ENCODE data around the gene UST. TPM values are rescaled to one million over a fixed set of nuclear protein-coding genes. Genes with fewer than 3 reads are reported as not detected.

UST gene
- total RNA-seq, 2 donors from 2014 or later, result 4.3 to 5.3 TPM

DNA sequence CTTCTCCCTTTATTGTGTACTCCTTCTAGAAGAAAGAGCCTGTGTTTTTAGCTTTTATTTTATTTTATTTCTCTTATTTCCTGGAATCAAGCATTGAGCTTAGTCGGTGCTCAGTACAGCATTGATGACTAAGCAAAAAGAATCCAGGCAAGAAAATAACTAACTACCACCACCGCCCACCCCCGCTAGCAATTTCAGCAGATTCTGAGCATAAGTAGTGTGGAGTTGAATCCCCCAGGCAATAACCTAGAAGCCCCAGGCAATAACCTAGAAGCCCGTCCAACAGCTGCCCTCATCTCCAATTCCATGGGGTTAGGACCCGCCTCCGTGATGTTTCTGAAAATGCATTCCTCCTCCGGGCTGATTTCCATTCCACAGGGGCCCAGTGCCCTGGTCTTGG, 312.7 kb downstream of the UST start:
- no peak overlapping the region for H3K4me3 ChIP-seq
- H3K27ac ChIP-seq, result no peak overlapping the region
- no peak for DNase-seq (ENCODE audit: low spot score)
- no peaks in the 10 kb centered on the region for H3K9me3 ChIP-seq
- no peaks in the 10 kb centered on the region for H3K27me3 ChIP-seq
- peaks cover 0 to 38% of the 10 kb centered on the region in 2 donors for H3K4me1 ChIP-seq
- no peaks in the 10 kb centered on the region for H3K36me3 ChIP-seq
- TF ChIP-seq, protein P1, sequence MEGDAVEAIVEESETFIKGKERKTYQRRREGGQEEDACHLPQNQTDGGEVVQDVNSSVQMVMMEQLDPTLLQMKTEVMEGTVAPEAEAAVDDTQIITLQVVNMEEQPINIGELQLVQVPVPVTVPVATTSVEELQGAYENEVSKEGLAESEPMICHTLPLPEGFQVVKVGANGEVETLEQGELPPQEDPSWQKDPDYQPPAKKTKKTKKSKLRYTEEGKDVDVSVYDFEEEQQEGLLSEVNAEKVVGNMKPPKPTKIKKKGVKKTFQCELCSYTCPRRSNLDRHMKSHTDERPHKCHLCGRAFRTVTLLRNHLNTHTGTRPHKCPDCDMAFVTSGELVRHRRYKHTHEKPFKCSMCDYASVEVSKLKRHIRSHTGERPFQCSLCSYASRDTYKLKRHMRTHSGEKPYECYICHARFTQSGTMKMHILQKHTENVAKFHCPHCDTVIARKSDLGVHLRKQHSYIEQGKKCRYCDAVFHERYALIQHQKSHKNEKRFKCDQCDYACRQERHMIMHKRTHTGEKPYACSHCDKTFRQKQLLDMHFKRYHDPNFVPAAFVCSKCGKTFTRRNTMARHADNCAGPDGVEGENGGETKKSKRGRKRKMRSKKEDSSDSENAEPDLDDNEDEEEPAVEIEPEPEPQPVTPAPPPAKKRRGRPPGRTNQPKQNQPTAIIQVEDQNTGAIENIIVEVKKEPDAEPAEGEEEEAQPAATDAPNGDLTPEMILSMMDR (IDR thresholded peaks at IDR 0.05), result no peak

DNA sequence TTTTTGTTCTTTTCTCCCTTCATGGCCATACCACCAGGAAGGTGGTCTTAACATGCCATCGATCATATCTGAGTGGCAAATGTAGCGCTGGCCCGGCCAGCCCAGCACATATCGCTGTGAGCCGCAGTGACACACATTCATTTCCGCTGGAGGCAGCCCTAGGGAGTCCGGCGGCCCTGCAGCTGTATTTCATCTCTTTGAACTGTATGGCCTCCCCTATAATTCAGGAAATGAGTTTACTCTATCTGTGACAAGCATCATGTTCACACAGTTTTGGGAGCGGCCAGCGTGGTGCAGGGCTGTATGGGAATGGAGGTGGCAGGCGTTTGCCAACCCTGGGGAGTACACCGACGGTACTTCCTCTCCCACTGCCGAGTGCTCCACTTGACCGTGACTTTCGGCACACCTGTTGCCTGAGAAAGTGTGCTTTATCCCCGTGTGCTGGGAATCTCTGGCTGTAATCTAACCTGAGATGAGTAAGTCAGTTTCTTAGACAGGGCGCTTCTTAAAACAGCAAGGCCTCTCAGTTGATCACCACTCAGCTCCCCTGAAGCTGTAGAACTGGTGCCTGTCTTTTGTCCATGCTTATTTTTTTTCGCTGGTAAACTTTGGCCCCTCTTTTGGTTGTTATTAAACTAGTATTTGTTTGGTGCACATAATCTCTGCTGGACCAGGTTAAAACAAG, 313.6 kb downstream of the UST start:
- H3K4me1 ChIP-seq, result peaks cover 0 to 39% of the 10 kb centered on the region in 2 donors
- no peaks in the 10 kb centered on the region for H3K27me3 ChIP-seq
- no peaks in the 10 kb centered on the region for H3K36me3 ChIP-seq
- H3K4me3 ChIP-seq, result no peak overlapping the region
- TF ChIP-seq, protein P1 (IDR thresholded peaks at IDR 0.05), result no peak
- DNase-seq (ENCODE audit: low spot score), result no peak
- H3K27ac ChIP-seq, result no peak overlapping the region
- no peaks in the 10 kb centered on the region for H3K9me3 ChIP-seq

DNA sequence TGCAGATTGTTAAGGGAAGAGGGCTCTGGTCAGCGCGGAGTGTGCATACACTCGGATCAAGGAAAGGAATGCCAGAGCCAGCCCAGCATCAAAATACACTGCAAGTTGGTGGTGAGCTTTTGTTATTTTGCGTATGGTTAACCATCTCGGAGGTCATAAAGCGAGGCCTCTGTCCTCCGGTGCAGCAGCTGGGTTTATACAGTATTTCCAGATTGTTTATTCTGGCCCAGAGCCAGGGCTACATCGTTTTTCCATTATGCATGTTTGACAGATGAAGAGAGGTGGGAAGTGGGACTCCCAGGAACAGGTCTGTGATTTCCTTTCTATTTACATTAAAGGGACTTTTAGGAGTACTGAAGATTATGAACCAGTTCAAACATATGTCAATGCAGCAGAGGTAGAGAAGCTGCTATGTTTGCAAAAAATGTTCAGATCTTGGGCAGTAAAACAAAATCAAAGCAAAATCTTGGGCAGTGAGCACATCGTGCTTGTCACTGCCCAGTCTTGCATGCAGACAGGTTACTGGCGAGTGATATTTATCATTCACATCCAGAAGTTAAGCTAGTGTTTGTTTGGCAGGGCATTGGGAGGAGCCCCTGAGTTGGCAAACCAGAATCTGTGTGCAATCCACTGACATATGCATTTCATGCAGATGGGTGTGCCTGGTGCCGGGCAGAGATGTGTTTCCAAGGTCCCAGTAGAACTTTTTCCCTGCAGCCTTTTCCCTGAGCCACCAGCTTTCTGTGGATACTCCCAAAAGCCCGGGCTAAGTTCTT, 314.3 kb downstream of the UST start:
- Histone ChIP-seq H3K36me3 (no peaks in the 10 kb centered on the region), H3K4me1 (peaks cover 0 to 39% of the 10 kb centered on the region in 2 donors), H3K27me3 (no peaks in the 10 kb centered on the region), H3K9me3 (no peaks in the 10 kb centered on the region), H3K27ac (no peak overlapping the region), H3K4me3 (no peak overlapping the region)
- no peak for DNase-seq (ENCODE audit: low spot score)
- TF ChIP-seq, protein P1 (IDR thresholded peaks at IDR 0.05), result no peak

DNA sequence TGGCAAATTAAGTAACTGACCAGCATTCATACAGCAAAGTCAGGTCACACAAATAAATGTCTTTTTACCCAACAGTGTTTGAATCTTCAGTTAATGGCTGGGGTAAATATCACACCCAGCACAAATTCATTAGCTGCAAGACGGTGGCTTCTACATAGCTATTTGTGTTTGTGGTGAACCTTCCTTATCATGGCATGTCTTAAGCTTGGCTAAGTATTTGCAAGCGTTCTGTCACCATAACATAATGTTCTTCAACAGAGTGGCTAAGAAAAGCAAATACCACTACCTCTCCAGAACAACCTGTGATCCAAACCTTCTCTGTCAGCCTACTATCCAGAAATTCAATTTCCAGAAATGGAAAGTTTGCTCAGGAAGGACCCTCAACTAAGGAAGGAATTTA, 315.1 kb downstream of the UST start:
- TF ChIP-seq, protein P1 (IDR thresholded peaks at IDR 0.05), result no peak
- Histone ChIP-seq H3K4me3 (no peak overlapping the region), H3K4me1 (peaks cover 0 to 39% of the 10 kb centered on the region in 2 donors), H3K27me3 (no peaks in the 10 kb centered on the region), H3K27ac (no peak overlapping the region), H3K9me3 (no peaks in the 10 kb centered on the region), H3K36me3 (no peaks in the 10 kb centered on the region)
- DNase-seq (ENCODE audit: low spot score), result no peak

DNA sequence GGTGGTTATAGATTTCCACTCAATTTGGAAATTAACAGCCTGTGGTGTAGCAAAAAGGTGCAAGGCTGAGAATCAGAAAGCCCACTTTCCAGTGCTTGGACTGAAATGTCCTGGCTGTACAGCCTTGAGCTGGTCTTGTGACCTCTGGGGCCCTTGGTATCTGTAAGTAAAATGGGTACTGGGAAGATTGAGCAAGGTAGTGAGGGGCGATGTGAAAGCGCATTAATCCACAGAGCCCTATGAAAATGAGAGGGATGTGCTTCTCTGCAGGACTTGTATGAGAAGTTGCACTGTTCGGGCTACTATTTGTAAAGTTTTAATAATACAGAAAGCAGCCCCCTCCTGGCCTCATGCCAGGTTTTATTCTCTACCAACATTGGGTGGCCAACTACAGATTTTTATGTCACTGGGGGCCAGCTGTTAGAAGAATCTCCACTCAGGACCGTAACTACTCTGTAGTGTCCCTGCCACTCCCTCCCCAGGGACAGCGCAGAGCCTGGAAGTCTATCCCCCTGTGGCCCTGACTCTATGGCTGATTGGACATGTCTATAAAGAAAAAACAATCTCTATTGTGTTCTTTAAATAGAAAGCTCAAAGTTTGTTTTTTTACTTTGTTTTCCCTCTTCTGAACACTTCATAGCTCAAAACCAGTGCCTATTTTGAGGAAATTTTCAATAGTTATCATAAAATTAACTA, 316.0 kb downstream of the UST start:
- DNase-seq (ENCODE audit: low spot score), result no peak
- Histone ChIP-seq H3K27me3 (no peaks in the 10 kb centered on the region), H3K9me3 (no peaks in the 10 kb centered on the region), H3K4me3 (no peak overlapping the region), H3K27ac (no peak overlapping the region), H3K36me3 (no peaks in the 10 kb centered on the region), H3K4me1 (peaks cover 0 to 39% of the 10 kb centered on the region in 2 donors)
- TF ChIP-seq, protein P1 (IDR thresholded peaks at IDR 0.05), result no peak
